Erythroblast (primary cell): ENCODE data around the gene NHLRC3.

Source experiments
- GATA1 ChIP-seq: IDR thresholded peaks from 2 replicates; pipeline ENCODE4 v1.6.1; 2011; ENCODE audit warnings: low read depth, mild to moderate bottlenecking, control low read depth, low read length, moderate library complexity
- POLR2A ChIP-seq: IDR thresholded peaks from 2 replicates; pipeline ENCODE4 v1.6.1; 2011; ENCODE audit warnings: mild to moderate bottlenecking, low read length

GRCh38 chr13:38990693-38991092 is 47.6 kb upstream of the NHLRC3 start, which contains the start of gene STOML3:
- TF ChIP-seq POLR2A (no peak), GATA1 (no peak)
